Nephron (organoid): Measurements from ENCODE around the gene IQSEC1.

ENCODE experiments used
- H3K27ac Mint-ChIP-seq, 3 experiments: 2 replicates each; pipeline ENCODE4 v1.8.0; 2020; ENCODE audit warnings: mixed read lengths in 3 of 3, mild to moderate bottlenecking in 2 of 3, moderate library complexity in 1 of 3
- H3K27me3 Mint-ChIP-seq: 2 replicates; pipeline ENCODE4 v1.8.0; 2021; ENCODE audit warnings: low read depth, mild to moderate bottlenecking, moderate library complexity, mixed read lengths
- H3K36me3 Mint-ChIP-seq: 2 replicates; pipeline ENCODE4 v1.8.0; 2020; ENCODE audit warnings: low read depth, mixed read lengths
- H3K4me1 Mint-ChIP-seq: 2 replicates; pipeline ENCODE4 v1.8.0; 2020; ENCODE audit warnings: mixed read lengths
- H3K4me3 Mint-ChIP-seq, 3 experiments: 2 replicates each; pipeline ENCODE4 v1.8.0; 2020; ENCODE audit warnings: mild to moderate bottlenecking in 3 of 3, mixed read lengths in 3 of 3, moderate library complexity in 2 of 3
- H3K9me3 Mint-ChIP-seq: 2 replicates; pipeline ENCODE4 v1.8.0; 2020; ENCODE audit warnings: mixed read lengths
- CTCF ChIP-seq, 3 experiments: fragments of 200-600 bp; sonication (generic); IDR thresholded peaks; one replicate each; pipeline ENCODE4 v1.5.0; 2021; ENCODE audit warnings: antibody characterized with exemption in 3 of 3; ENCODE audit not compliant: unreplicated experiment in 3 of 3

Gene IQSEC1

GRCh38 chr3:13003608-13004007, 69.6 kb downstream of the IQSEC1 start:
- no peaks in the 10 kb centered on the region for H3K9me3 Mint-ChIP-seq
- no peak overlapping the region for H3K27ac Mint-ChIP-seq
- H3K36me3 Mint-ChIP-seq = no peaks in the 10 kb centered on the region
- peaks cover 18% of the 10 kb centered on the region for H3K4me1 Mint-ChIP-seq
- no peak for TF ChIP-seq CTCF (IDR thresholded peaks at IDR 0.05; ENCODE audit: unreplicated experiment in 3 of 3)
- H3K4me3 Mint-ChIP-seq = no peak overlapping the region
- no peaks in the 10 kb centered on the region for H3K27me3 Mint-ChIP-seq

GRCh38 chr3:13002398-13003124, 70.7 kb downstream of the IQSEC1 start:
- H3K9me3 Mint-ChIP-seq = no peaks in the 10 kb centered on the region
- H3K36me3 Mint-ChIP-seq = no peaks in the 10 kb centered on the region

GRCh38 chr3:12999147-13000140, 73.8 kb downstream of the IQSEC1 start:
- Mint-ChIP-seq H3K4me1 (peaks cover 6% of the 10 kb centered on the region), H3K27ac (no peak overlapping the region), H3K36me3 (no peaks in the 10 kb centered on the region), H3K27me3 (peaks cover 13% of the 10 kb centered on the region), H3K9me3 (no peaks in the 10 kb centered on the region), H3K4me3 (no peak overlapping the region)
- no peak for TF ChIP-seq CTCF (IDR thresholded peaks at IDR 0.05; ENCODE audit: unreplicated experiment in 3 of 3)

More at GRCh38 chr3:13002398-13003124, 70.7 kb downstream of the IQSEC1 start:
- no peaks in the 10 kb centered on the region for H3K27me3 Mint-ChIP-seq
- H3K4me1 Mint-ChIP-seq = peaks cover 10% of the 10 kb centered on the region
- no peak overlapping the region for H3K27ac Mint-ChIP-seq
- no peak for TF ChIP-seq CTCF (IDR thresholded peaks at IDR 0.05; ENCODE audit: unreplicated experiment in 3 of 3)
- H3K4me3 Mint-ChIP-seq = no peak overlapping the region

- Mint-ChIP-seq H3K4me3 (no peak overlapping the region), H3K27ac (no peak overlapping the region), H3K27me3 (peaks cover 13% of the 10 kb centered on the region), H3K9me3 (no peaks in the 10 kb centered on the region), H3K4me1 (peaks cover 2% of the 10 kb centered on the region), H3K36me3 (no peaks in the 10 kb centered on the region)
- TF ChIP-seq CTCF (IDR thresholded peaks at IDR 0.05; ENCODE audit: unreplicated experiment in 3 of 3) = no peak
These were observed 74.6 kb downstream of the IQSEC1 start for GRCh38 chr3:12998648-12999047.

GRCh38 chr3:12997387-12997786, 75.8 kb downstream of the IQSEC1 start:
- H3K4me1 Mint-ChIP-seq = no peaks in the 10 kb centered on the region
- H3K4me3 Mint-ChIP-seq = no peak overlapping the region
- peaks cover 20% of the 10 kb centered on the region for H3K27me3 Mint-ChIP-seq
- no peaks in the 10 kb centered on the region for H3K36me3 Mint-ChIP-seq
- no peak overlapping the region for H3K27ac Mint-ChIP-seq
- no peak for TF ChIP-seq CTCF (IDR thresholded peaks at IDR 0.05; ENCODE audit: unreplicated experiment in 3 of 3)
- H3K9me3 Mint-ChIP-seq = no peaks in the 10 kb centered on the region
